COR-L47 (cell line): ENCODE data around the gene KBTBD12.

Source experiments
- DNase-seq: peaks from one replicate; lab custom pipeline; 2025; lab: John Stamatoyannopoulos, UW

Gene KBTBD12

GRCh38 chr3:128012050-128012449 lies 97.0 kb downstream of the KBTBD12 start:
- no peak for DNase-seq

- DNase-seq = no peak
Observed at GRCh38 chr3:128014548-128014947, 99.5 kb downstream of the KBTBD12 start.

GRCh38 chr3:128016502-128016901 lies 101.5 kb downstream of the KBTBD12 start:
- no peak for DNase-seq

GRCh38 chr3:128021768-128022372 lies 106.8 kb downstream of the KBTBD12 start:
- no peak for DNase-seq

GRCh38 chr3:128033102-128033501 lies 118.1 kb downstream of the KBTBD12 start:
- DNase-seq = no peak

GRCh38 chr3:128036119-128036518 lies 121.1 kb downstream of the KBTBD12 start:
- DNase-seq = no peak
